Measurements from ENCODE around the gene IL1RL1.

The IL1RL1 gene
- 0.23 to 0.91 (median 0.50) reads per million in 4 donors for total RNA-seq

DNA sequence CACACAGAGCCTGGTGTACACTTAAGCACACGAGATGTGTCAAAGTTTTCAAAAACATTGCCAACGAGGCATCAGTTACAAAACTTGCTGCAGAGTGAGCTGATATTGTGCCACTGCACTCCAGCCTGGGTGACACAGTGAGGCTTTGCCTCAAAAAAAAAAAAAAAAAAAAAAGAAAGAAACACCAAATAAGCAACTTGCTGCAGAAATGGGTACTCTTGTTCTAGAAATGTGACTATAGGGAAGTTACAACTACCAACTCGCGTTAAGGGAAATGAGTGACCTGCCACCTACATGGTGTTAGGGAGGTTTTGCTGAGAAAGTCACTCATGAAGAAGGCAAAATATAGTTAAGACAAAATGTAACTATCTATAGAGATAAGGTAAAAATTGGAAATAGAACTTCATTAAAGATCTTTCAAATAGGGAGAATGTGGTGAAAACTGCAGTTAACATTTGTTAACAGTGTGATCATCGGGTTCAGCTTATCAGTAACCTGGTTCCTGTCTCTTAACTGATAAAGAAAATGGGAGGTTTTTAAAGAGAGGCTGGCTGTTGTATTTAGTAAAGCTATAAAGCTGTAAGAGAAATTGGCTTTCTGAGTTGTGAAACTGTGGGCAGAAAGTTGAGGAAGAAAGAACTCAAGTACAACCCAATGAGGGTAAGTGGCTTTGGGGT, at the start of gene IL1RL1:
IL1RL1 (plus strand) TSS at position 600 of the 677 bp plus-strand sequence. CDS start 26,702 bp downstream, outside the sequence.
- no peak for DNase-seq

DNA sequence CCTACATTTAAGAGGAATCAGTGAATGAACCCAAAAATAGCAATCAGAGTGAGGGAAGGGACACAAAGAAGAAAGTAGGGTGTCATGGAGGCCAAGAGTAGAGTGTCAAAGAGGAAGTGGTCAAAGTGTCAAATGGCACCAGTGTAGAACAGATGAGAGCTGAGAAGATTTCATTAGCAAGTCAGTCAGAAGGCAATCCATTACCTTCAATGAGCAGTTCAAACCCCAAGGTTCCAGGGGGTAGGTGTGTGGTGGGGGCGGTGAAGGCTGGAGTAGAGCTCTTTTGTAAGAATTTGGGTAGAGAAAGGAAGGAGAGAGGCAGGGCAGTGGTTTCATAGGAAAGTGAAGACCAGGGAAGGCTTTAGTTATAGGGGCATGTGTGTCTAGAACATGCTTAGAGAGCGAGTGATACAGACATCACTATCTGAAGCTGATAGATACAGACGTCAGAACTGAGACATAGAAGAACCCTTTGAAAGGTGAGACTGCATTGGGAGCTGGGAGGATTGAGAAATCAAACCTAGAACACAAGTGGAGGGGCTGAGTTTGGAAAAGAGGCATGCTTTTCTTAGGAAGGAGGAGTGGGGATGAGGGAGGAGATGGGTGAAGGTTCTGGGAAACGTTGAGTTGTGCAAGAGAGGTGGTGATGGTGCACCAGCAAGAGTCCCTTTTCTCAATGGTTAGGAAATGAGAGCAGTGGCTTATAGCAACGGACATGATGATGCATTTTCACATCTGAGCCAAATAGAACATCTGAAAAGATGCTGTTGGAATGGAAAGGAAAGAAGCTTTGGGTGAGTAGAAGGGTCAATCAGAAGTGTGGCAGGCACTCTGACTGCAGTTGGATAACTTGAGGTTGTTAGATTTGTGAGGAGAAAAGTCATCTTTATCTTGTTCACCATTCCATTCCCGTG, 48.9 kb upstream of the IL1RL1 start:
- no peak for DNase-seq

DNA sequence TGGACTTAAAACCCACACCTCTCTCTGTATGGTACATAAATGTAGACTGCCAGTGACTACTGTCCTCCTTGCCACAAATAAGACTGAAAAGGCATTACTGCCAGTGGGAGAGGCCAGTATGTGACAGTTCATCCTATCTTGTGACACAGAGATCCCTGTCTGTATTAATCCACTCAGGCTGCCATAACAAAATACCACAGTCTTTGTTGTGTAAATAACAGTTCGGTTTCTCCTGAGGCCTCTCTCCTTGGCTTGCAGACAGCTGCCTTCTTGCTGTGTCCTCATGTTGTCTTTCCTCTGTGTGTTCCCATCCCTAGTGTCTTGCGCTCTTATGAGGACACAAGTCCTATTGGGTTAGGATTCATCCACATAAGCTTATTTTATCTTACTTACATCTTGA, 46.4 kb upstream of the IL1RL1 start:
- DNase-seq = no peak

DNA sequence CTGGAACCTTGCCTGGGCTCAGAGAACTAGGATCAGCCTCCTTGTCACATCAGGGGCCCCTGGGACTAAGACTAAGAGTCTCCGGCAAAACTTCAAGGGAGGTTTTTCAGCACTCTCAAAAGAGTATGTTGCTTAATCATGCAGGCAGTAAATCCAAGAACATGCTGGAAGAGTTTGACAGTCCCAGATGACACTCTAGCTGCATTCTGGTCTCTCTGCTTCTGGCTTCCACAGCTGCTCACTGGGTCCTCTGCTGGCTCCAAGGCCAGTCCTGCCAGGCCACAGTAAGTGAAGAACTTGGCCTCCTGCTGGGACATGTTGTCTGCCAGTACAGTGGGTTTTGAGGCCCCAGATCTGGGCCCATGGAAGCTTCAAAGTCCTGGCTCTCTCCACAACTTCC, 45.2 kb upstream of the IL1RL1 start:
- DNase-seq = no peak

DNA sequence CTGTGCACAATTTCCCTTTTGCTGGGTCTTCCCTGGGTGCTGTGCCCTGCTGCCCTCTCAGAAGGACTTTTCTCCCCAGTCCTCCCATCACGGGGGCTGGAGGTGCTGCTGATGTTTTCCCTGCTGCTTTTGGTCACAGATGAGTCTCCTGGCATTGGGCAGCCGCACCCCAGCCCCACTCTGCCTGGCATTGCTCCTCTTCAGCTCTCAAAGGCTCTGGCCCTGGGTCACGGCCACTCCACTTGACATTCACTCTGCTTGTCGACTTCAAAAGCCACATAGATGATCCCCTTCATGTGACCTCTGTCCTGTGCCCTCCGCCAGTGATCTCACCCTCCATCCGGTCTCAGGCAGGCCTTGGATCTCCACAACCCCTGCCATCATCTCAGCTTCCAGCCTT, 43.6 kb upstream of the IL1RL1 start:
- no peak for DNase-seq

DNA sequence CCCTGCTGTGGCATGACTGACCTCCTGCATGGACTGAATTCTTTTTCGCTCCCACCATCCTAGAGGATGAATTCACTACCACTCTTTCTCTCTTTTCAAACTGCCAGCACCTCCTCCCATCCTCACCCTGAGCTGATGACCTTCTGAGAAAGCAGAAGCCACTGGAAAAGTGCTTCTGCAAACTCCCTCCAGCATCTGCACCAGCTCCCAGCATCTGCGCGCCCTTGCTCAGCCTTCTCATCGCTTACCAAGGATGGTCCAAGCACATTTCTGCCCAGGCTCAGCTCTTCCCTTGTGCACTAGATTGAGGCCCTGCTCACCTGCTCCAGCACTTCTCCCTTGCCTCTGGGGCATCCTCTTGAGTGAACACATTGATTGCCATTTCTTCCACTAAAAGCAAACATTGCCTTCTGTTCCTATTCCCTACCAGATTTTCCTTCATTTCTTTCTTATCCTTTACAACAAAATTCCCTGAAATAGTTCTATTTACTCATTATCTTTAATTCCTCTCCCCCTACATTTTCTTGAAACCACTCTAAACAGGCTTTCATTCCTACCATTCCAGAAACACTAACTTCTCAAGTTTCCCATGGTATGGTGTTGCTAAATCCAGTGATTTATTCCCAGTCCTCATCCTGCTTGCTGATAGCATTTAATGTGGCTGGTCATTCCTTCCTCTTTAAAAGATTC, 42.7 kb upstream of the IL1RL1 start:
- DNase-seq = no peak

DNA sequence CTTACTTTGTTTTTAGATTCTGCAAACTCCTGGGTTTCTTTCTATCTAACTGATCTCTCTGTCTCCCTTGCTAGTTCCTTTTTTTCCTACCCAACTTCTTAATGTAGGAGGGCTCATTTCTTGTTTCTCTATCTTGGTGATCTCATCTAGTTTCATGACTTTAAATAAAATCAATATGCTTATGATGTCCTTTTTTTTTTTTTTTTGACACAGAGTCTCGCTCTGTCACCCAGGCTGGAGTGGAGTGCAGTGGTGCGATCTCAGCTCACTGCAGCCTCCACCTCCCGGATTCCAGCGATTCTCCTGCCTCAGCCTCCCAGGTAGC, 42.2 kb upstream of the IL1RL1 start:
- DNase-seq = no peak

DNA sequence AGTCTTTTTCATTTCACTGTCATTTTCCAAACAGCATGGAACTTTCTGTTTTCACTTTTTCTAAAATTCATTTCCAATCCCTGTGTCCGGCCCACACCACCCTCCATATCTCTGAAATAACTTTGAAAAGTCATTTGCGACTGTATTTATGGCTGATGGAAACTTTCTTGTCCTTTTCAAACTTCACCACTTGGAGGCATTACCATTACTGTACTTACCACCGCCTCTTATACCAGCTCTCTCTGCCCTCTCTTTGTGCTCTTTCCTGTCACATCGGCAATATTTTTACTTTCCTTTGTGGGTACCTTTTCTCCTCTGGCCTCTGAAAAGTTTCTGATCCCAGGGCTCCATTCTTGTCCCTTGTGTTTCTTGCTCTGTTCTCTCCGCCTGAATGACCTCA, 39.5 kb upstream of the IL1RL1 start:
- DNase-seq = peak in 1 of 5 donors; percentile 55

DNA sequence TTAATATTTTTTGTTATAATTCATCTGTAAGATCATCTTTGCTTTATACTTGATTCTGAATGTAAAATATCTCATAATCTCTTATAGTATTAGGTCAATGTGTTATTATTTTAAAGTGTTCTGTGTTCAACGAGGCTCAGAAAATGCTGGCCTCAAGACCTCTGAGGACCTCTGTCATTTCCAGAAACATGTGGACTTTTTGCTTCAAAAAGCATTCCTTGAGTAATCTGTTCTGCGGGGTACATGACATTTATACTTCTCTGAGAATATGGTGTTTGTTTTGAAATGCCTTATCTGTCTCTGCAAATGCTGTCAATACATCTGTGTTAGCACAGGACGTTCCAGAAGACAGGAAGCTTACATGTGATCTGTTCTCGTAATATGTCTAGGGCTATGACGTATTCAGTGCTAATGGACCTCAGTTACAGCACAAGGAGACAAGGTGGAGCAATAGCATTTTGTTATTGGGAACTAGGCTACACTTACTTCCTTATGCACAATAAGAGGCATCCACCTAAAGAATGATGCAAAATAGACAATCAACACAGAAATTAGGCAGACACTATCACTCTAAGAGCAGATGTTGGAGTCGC, 37.6 kb upstream of the IL1RL1 start:
- DNase-seq = no peak

DNA sequence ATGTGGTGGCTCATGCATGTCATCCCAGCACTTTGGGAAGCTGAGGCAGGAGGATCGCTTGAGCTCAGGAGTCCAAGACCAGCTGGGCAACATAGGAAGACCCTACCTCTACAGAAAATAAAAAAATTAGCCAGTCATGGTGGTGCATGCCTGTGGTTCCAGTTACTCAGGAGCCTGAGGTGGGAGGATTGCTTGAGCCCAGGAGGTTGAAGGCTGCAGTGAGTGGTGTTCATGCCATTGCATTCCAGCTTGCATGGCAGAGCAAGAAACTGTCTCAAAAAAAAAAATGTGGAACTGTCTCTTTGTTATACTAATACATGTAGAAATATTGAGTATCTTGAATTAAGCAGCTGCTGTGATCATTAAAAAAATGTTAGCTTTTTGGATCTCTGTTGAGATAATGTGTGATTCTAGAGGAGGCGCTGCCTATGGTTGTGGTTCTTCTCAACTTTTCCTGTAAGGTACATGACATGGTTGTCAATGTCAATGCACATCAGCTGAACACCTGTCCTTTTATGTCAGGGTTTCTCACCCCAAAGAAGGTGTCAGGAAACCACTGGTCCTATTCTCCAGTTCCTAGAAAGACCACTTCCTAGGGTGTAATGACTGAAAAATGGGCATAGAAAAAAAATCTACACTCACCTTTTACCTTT, 34.7 kb upstream of the IL1RL1 start:
- peak in 1 of 5 donors; percentile 79 for DNase-seq

DNA sequence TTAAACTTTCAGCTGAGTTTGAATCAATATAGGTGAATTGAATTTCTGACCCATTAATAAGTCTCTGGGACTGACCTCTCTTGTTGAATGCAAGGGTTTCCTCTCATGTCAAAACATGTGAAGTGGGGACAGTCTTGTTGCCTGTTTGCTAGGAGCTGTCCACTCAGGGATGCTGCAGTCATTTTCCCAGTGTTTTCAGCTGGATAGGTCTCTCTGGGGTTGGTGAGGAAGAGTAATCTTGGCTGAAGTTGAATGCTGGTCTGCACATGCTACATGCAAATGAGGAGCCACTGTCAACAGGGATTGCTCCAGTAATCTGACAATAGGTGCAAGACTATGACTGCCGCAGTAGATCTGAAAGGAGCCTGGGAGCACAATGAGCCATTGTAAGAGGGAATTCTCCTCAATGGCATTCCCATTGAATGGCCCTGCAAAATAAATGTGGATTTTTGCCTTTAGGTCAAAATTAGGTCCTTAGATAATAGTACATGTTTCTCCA, 34.1 kb upstream of the IL1RL1 start:
- DNase-seq = no peak

DNA sequence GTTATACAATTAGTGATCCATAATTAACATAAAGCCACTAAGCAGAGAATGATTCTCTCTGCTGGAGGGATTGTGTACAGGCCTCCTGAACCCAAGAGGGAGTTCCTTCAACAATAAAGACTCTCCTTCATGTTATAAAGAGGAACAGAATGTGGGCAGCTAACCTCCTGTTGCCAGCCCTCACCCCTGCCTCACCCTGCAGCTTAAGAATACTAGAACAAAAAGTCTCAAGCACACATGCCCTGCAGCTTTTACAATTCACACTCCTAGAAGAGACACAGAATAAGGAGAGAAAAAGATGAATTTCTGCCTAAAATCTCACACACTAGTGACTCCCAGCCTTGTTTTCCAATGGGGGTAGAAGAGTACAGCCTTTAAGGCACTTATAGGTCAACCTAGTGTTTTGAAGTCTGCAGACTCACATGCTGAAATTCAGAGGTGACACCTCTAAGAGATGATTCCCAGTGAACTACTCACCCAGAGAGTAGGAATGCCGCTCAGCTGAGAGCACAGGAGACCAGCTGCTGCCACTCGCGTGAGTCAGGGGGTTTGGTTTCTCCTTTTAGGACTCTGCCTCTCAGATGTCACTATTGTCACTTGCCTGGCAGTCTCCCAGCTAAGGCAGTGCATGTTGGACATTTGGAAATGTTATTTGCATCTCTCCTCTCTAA, 32.5 kb upstream of the IL1RL1 start:
- no peak for DNase-seq

DNA sequence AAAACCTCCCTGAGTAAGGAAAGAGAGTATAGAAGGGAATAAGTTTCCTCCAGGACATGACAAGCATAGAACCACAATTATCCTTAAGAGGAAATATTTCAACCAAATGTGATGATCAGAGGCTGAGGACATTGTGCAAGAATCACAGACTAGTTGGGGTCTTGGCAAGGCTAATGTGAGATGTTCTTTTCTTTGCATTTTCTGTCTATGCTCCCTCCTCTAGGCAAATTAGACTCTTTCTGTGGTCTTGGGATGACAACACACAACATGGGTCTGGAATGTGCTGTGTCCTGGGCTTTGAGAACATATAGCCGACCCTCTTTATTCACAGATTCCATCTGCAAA, 32.0 kb upstream of the IL1RL1 start:
- DNase-seq = no peak

DNA sequence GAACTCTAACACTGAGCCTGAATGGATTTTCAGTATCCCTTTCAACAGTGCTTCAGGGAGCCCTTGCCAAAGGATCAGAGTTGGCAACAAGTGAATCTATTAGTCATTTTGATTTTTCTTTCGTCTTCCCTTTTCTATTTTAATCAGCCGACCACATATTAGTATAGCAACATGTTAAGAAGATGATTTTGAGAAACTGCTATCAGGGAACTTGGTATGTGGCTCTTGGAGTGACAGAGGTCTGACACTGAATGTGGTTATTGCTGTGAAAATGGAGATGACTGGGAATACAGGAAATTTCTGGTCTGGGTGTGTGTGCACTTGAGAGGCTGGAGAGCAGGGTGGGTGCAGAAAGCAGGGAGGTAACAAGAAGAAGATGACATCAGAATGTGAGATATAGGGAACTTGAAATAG, 28.7 kb upstream of the IL1RL1 start:
- DNase-seq = no peak

DNA sequence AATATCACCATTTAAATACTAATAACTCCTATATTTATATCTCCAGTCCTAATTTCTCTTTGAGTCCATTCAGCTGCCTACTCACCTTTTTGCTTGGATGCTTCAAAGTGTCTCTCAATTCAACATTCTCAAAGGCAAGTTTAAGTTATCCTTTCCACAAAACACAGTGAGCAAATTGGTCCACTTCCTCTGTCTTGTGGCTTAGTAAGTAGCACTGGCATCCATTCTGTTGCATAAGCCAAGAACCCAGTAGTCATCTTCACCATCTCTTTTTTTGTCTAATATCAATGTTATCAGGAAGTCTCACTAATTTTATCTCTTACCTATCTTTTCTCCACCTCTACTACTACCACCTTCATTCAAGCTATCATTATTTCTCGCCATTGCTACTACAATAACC, 27.4 kb upstream of the IL1RL1 start:
- no peak for DNase-seq

DNA sequence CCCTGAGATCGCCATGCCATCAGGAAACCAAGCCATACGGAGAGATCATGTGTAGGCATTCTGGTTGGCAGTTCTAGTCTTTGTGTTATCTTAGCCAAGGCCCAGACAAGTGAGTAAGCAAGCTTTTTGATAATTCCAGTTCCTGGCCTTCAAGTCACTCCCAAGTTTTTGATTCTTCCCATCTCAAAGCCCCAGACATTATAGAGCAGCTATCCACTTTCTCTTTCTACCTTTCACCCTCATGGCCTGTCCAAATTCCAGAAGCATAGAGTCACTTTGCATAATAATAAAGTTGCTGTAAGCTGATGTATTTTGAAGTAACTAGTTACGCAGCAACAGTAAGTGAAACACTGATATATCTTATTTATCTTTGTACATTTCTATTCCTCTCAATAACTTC, 26.8 kb upstream of the IL1RL1 start:
- no peak for DNase-seq

DNA sequence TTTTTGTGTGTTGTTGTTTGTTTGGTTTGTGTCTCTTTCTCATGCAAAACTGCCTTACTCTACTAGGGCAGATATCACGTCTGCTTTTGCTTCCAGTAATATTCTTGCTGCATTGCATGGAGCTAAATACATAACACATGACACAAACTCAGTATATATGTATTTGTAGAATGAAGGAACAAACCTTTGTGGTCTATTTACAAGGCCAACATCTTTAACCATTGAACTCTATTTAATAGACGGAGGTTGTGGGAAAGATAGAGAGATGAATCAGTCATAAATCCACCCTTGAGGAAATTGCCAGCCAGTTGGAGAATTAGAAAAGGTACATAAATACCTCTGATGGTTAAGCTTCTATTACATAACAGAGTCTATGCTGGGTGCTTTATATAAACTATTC, 26.0 kb upstream of the IL1RL1 start:
- DNase-seq = no peak

DNA sequence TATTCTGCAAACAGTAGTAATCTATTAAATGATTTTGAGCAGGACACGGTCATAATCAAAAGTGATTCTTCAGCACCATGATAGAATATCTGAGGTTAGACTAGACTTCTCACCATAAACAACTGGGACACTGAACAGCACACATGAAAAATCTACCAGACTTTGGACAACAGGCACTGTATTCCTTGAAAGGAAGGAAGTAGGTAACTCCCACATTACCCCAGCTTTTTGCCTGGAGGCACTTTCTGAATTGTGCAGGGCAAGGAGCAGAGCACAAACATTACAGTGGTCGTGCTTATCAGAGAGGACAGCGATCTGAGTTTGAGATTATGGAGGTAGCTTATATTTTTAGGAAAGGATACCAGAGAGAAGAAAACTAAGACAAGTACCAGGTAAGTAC, 25.3 kb upstream of the IL1RL1 start:
- DNase-seq = no peak

DNA sequence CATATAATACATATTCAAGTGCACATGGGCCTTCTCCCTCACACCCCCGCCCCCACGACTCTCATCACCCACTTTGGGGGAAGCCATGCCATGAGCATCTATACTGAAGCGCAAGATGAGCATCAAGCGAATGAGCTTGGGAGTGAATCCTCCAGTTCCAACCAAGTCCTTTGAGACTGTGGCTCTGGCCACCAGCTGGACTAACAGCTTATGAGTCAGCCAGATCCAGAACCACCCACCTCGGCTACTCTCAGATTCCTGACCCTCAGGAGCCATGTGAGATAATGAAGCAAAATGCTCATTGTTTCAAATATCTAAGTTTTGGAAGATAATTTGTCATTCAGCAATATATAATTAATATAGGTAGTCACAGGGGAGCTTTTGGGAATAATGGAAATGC, 22.2 kb upstream of the IL1RL1 start:
- no peak for DNase-seq

DNA sequence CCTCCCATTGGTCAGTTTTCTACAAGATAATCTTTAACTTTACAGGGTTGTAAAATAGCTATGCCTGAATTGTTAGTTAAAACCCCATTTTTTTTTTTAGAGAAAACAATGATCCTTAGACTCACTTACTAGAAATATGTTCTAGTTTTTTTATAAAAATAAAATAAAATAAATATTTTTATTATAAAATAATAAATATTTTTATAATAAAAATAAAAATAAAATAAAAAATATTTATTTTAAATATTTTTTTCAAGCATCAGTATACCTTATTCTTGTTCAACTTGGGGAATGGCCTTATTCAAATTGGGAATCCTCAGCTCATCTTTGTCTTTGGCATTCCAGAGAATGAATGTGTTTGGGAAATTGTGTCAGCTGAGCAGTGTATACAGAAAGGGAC, 20.8 kb upstream of the IL1RL1 start:
- DNase-seq = no peak

DNA sequence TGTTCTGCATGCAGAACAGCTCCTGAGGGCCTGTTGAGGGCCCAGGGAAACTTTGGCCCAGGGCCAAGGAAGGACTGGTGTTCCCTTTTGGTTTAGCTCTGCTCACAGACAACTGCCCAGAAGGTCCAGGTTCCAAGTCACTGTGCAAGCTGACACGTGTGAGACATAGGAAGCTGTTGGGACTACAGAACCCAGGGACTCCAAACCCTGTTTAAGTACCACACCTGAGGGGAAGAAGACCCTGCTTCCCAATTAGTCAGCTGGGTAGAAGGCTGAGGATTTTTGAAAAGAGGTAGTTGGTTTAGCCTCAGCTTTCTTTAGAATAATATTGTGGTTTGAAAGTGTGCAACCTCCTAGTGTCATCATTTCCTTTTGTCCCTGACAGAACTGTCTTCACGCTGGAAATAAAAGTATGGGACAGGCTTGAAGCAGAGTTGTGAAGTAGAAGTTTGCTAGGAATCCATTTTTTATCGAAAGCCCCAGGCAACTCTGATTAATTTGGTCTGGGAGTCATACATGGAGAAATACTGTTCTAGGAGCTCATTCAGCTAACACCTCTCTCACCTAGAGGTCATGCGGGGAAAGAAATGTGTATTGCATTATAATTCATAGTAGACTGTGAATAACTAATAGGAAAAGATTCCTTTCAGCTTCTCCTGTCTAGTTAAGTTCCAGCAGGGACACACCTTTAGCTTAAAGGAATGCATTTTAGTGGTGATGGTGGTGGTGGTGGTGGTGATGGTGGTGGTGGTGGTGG, 19.9 kb upstream of the IL1RL1 start:
- no peak for DNase-seq

All from T-helper 1 cell (primary cell).